ENCODE measurements around the gene ZNF878.

The ZNF878 gene

GRCh38 chr19:12075538-12076139 is 22.9 kb upstream of the ZNF878 start:
- Histone ChIP-seq H3K27ac (replicated peaks) (no peak overlapping the region), H3K27me3 (ENCODE audit: insufficient read depth, poor library complexity, severe bottlenecking) (no peaks in the 10 kb centered on the region), H3K4me3 (replicated peaks; ENCODE audit: insufficient read depth, low read length) (no peak overlapping the region)
- no peak for TF ChIP-seq GABPA (IDR thresholded peaks at IDR 0.05; ENCODE audit: low read depth)
- TF ChIP-seq SPI1 (IDR thresholded peaks at IDR 0.05; ENCODE audit: borderline replicate concordance, low read depth), result no peak
- no peak for TF ChIP-seq CTCF (IDR thresholded peaks at IDR 0.05; ENCODE audit: insufficient read depth, low read length)
- no peak for TF ChIP-seq POLR2AphosphoS5 (IDR thresholded peaks at IDR 0.05; ENCODE audit: low read depth)
- TF ChIP-seq, protein P1, sequence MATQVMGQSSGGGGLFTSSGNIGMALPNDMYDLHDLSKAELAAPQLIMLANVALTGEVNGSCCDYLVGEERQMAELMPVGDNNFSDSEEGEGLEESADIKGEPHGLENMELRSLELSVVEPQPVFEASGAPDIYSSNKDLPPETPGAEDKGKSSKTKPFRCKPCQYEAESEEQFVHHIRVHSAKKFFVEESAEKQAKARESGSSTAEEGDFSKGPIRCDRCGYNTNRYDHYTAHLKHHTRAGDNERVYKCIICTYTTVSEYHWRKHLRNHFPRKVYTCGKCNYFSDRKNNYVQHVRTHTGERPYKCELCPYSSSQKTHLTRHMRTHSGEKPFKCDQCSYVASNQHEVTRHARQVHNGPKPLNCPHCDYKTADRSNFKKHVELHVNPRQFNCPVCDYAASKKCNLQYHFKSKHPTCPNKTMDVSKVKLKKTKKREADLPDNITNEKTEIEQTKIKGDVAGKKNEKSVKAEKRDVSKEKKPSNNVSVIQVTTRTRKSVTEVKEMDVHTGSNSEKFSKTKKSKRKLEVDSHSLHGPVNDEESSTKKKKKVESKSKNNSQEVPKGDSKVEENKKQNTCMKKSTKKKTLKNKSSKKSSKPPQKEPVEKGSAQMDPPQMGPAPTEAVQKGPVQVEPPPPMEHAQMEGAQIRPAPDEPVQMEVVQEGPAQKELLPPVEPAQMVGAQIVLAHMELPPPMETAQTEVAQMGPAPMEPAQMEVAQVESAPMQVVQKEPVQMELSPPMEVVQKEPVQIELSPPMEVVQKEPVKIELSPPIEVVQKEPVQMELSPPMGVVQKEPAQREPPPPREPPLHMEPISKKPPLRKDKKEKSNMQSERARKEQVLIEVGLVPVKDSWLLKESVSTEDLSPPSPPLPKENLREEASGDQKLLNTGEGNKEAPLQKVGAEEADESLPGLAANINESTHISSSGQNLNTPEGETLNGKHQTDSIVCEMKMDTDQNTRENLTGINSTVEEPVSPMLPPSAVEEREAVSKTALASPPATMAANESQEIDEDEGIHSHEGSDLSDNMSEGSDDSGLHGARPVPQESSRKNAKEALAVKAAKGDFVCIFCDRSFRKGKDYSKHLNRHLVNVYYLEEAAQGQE (IDR thresholded peaks at IDR 0.05; ENCODE audit: insufficient replicate concordance, low read depth), result no peak
- no peak for DNase-seq (ENCODE audit: low read depth in 1 of 2, low spot score in 1 of 2)

- H3K27ac ChIP-seq (replicated peaks), result no peak within 1 kb of the TSS
- no peak for TF ChIP-seq CTCF (IDR thresholded peaks at IDR 0.05; ENCODE audit: insufficient read depth, low read length)
- TF ChIP-seq, protein P1 (IDR thresholded peaks at IDR 0.05; ENCODE audit: insufficient replicate concordance, low read depth), result no peak
- no peaks in the 10 kb centered on the region for H3K27me3 ChIP-seq (ENCODE audit: insufficient read depth, poor library complexity, severe bottlenecking)
- H3K4me3 ChIP-seq (replicated peaks; ENCODE audit: insufficient read depth, low read length), result no peak within 1 kb of the TSS
- no peak for DNase-seq (ENCODE audit: low read depth in 1 of 2, low spot score in 1 of 2)
Measured at GRCh38 chr19:12064590-12065538, 12.1 kb upstream of the ZNF878 start, which contains the start of gene ZNF844. Gene ZNF844, plus strand, starts transcription at chr19:12064731. Its CDS starts 143 bp downstream, at chr19:12064874.

DNA sequence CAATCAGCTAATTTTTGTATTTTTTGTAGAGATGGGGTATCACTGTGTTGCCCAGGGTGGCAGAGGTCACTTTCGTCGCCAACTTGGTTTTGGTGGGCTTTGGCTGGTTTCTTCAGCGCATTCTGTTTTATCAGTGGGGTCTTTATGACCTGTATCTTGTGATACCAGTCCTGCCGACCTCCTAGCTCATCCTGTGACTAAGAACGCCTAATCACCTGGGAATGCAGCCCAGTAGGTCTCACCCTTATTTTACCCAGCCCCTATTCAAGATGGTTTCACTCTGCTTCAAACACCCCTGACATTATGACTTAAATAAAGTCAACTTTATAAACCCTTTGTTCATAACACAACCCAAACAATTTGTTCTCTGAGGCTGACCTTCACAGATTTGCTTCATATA is 3.0 kb upstream of the ZNF878 start:
- H3K4me3 ChIP-seq (replicated peaks; ENCODE audit: insufficient read depth, low read length), result no peak overlapping the region
- H3K27ac ChIP-seq (replicated peaks), result no peak overlapping the region
- TF ChIP-seq SPI1 (IDR thresholded peaks at IDR 0.05; ENCODE audit: borderline replicate concordance, low read depth) (no peak), POLR2AphosphoS5 (IDR thresholded peaks at IDR 0.05; ENCODE audit: low read depth) (no peak)
- TF ChIP-seq, protein P1 (IDR thresholded peaks at IDR 0.05; ENCODE audit: insufficient replicate concordance, low read depth), result no peak
- DNase-seq (ENCODE audit: low read depth in 1 of 2, low spot score in 1 of 2), result no peak
- no peaks in the 10 kb centered on the region for H3K27me3 ChIP-seq (ENCODE audit: insufficient read depth, poor library complexity, severe bottlenecking)

Data from HL-60 (cell line).